GM19455 (cell line): ENCODE data around the gene ERAP2.
A peak's percentile ranks its signal among the peaks of the same experiment; 100 is the strongest.

ENCODE experiments used
- ATAC-seq: cut with Tn5 transposase; IDR thresholded peaks from one replicate; pipeline ENCODE4 v1.9.1; 2021; ENCODE audit not compliant: unreplicated experiment

The ERAP2 gene

DNA sequence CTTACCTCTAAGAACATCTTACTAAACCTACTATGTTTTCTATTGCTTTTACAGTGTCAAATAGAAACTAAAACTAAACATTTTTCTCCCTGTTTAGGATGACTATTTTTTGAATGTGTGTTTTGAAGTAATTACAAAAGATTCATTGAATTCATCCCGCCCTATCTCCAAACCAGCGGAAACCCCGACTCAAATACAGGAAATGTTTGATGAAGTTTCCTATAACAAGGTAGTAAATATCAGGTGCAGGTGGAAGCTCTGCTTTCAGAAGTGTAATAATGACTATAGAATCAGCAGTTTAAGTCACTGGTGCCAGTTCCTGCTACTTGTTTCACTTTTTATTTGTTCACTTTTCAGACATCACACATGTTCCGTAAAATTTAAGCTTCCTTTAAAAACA is 20.0 kb downstream of the ERAP2 start:
- ATAC-seq, result peak; percentile 72

- peak; percentile 89 for ATAC-seq
Observed at GRCh38 chr5:96896806-96897205, 20.5 kb downstream of the ERAP2 start.

GRCh38 chr5:96901384-96901783 is 25.1 kb downstream of the ERAP2 start:
- ATAC-seq, result no peak

- no peak for ATAC-seq
Observed at GRCh38 chr5:96901841-96902240, 25.5 kb downstream of the ERAP2 start.

DNA sequence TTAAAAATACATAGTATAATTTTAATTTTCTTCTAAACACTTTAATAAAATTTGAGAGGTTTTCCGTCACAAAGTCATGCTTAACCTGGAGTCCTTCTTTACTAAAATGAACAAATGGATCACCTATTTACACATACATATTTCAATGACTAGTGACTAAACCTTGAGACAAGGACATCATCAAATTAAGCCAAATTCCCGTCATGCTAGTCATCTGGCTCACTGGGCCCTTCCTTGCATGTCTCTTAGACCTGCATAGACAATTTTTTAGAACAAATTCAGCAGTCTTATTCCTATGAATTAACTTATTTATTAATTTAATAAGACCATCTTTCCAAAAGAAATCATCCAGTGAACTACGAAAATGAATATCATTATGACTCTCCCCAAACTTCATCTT is 26.6 kb downstream of the ERAP2 start:
- ATAC-seq, result no peak

DNA sequence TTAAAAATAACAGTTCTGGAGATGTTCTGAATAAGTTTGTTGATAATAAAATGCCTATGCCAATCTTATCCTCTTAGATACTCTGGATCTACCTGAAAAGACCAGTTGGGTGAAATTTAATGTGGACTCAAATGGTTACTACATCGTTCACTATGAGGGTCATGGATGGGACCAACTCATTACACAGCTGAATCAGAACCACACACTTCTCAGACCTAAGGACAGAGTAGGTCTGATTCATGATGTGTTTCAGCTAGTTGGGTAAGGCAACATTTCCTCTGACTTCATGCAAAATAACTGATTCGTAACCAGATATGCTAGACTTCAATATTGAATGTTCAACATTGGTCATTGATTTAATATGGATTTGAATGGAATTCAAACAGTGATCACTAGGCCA is 27.0 kb downstream of the ERAP2 start:
- no peak for ATAC-seq

GRCh38 chr5:96904054-96904931 is 28.0 kb downstream of the ERAP2 start:
- ATAC-seq, result no peak

DNA sequence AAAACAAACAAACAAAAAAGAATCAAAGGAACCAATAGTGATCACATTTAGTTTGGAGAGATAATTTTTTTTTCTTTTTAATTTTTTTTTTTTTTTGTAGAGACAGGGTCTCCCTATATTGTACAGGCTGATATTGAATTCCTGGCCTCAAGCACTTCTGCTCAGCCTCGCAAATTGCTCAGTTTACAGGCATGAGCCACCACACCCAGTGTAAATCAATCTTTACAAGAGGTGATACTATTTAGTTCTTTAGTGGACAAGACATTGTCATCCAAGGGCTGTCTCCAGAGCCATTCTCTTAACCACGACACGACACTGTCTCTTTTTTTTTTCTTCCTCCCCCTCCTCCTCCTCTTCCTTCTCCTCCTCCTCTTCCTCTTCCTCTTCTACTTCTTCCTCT is 29.6 kb downstream of the ERAP2 start:
- no peak for ATAC-seq

- no peak for ATAC-seq
Observed at GRCh38 chr5:96909003-96909402, 32.7 kb downstream of the ERAP2 start.

GRCh38 chr5:96909435-96909834 is 33.1 kb downstream of the ERAP2 start:
- no peak for ATAC-seq

DNA sequence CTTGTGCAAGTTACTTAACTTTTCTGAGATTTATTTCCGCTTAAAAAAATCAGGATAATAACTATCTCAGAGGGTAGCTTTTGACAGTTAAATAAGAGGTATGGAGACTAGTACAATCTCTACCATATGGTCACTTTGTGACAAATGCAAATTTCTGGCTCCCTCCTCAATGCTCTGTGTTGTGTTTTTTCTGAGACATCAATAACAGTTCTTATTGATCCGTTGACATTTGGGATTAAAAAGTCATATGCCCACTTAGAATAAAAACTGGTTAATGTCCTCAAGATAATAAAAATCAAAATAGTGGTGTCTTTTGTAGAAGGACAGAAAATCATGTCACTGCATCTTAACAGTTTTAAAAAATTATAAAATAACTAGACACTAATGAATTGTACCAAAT is 34.8 kb downstream of the ERAP2 start:
- no peak for ATAC-seq

DNA sequence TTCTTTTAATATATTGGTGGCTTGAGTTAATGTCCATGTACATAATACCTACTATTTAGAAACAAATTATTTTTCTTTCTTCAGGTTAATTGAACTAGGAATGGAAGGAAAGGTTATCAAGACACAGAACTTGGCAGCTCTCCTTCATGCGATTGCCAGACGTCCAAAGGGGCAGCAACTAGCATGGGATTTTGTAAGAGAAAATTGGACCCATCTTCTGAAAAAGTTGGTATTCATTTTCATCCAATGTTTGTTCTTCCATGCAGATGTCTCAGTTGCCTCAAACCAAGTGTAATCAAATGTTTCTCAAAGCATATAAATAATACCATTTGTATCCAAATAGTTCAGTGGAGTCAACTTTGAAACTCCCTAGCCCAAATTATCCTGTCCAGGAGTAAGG is 36.9 kb downstream of the ERAP2 start:
- no peak for ATAC-seq

DNA sequence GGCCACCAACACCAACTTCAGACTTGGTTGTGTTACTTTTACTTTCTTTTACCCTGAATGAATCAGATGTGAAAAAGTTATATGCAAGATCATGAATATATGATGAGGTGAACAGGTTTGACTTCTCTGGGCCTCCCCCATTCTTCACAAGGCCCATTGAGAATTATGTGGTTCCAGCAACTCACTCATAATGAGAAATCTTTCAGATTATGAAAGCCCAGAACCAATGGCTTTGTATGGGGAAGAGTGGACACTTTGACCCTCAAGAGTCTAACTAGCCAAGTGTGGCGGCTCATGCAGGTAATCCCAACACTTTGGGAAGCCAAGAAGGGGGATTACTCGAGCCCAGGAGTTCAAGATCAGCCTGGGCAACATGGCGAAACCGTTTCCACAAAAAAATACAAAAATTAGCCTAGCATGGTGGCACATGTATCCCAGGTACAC is 43.5 kb downstream of the ERAP2 start:
- ATAC-seq, result peak; percentile 36

DNA sequence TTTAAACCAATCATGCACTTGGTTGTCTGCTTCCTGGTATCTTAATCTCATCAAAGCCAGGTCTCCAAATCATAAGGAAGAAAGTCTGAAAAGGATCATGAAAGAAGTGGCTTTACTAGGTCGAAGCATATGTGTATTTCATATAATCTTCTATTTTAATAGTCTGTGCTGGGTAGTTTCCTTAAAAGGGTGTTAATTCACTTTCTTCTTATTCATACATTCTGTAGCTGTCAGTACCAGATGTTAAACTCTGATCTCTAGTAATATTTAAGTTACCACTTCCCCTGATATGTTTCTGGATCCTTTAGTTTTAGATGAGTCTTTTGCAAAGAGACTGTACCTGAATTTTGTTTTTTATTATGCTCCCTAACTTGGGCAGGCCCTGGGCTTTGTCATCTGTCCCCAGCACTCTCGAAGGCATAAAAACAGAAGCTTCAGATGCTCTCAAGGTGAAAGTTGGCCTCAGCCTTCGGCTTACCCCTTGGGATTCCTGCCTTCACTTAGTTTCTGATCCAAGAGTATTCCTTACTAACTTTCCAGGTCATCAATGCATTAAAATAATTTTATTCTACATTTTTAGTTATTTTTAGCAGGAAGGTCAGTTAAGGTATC is 44.5 kb downstream of the ERAP2 start:
- no peak for ATAC-seq

- no peak for ATAC-seq
Observed at GRCh38 chr5:96922499-96923244, 46.4 kb downstream of the ERAP2 start.

GRCh38 chr5:96924016-96924443 is 47.7 kb downstream of the ERAP2 start:
- ATAC-seq, result no peak

DNA sequence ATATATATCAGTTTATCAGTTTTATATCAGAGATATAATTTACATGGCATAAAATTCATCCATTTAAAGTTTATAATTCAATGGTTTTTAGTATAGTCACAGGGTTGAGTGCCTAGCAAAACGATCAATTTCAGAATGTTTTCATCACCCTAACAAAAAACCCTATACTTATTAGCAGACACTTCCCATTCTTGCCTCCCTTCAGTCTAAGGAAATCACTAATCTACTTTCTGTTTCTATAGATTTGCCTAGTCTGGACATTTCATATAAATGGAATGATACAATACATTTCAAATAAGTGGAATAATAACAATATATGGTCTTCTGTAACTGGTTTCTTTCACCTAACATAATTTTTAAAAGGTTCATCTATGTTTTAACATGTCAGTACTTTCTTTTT is 50.0 kb downstream of the ERAP2 start:
- ATAC-seq, result no peak

- no peak for ATAC-seq
Observed at GRCh38 chr5:96927008-96927407, 50.7 kb downstream of the ERAP2 start.

DNA sequence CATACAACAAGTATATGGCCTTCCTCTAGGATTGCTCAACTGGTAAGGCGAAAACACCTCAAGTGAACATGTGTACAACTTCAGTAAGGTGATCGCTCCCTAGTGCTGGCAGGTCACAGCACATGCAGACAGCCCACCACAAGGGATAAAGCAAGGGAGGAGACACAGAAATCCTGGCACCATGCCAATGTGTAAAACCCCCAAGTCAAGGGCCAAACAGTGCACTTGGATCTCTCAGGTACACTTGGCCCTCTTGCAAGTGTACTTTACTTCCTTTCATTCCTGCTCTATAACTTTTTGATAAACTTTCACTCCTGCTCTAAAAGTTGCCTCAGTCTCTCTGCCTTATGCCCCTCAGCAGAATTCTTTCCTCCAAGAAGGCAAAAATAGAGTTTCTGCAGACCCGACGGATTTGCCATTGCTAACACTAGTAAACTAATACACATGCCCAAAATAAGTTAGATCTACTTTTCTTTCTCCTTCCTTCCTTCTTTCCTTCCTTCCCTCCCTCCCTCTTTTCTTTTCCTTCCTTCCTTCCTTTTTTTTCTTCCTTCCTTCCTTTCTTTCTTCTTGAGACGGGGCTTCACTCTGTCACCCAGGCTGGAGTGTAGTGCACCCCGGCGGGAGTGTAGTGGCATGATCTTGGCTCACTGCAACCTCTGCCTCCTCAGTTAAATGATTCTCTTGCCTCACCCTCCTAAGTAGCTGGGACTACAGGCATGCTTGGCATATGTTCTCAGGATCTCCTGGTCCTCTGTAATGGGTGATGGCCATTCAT is 52.8 kb downstream of the ERAP2 start:
- ATAC-seq, result no peak

DNA sequence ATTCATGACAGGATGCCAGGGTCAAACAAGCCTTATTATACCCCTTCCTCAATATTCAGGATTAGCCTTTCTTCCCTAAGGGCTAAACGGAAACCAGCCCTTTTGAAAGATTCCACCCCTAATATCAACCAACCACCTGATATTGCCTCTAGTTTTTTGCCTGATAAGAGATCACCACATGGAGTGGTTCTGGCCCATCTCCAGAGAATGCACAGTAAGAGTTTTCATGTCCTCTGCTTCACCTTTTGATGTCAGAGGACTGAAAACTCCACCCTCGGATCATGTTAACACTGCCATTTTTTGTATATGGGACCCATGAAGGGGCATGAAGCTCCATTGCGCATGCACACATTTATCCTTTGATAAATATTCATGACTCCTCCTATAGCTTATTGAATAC is 53.8 kb downstream of the ERAP2 start:
- ATAC-seq, result no peak

DNA sequence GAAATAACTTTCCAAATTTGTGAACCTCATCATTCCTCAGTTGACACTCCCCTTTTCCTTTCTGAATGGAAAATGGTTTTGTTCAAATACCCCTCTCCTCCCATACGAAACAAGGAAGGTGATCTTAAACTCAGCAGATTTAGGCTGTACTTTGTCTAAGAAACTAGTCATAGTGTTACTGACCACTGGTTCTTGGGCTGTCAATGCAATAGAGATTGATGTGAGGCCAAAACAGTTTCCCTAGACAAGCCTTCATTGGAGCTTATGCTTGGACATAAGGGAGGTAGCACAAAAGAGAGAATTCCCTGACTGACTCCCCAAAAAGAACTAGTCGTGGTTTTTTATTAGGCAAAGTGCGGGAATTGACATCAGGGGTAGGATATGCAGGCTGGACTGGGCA is 54.3 kb downstream of the ERAP2 start:
- ATAC-seq, result no peak
